HPDE6-E6E7 (cell line): Measurements from ENCODE around the gene RPGR.

Experiments used
- DNase-seq: peaks from one replicate; pipeline ENCODE4 v3.0.0; 2011; ENCODE audit warnings: missing footprints; ENCODE audit errors: extremely low spot score

RPGR gene

DNA sequence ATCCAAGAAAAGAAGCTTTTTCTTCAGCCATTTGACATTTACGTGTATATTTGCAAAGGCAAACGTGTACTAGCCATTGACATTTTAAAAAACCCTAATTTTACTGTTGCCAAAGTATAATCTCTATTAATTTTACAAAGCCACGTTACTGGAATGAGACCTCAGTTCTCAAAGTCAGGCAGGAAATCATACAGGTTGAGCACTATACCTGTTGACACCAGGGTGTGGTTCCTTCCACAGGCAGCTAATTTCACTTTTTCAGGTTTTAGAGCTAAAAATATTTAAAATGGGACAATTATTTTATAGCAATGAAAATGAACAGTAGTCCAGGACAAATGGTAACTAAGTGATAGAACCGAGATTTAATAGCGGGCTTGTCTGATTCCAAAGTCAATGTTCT, 6.5 kb downstream of the RPGR start:
- DNase-seq = no peak

DNA sequence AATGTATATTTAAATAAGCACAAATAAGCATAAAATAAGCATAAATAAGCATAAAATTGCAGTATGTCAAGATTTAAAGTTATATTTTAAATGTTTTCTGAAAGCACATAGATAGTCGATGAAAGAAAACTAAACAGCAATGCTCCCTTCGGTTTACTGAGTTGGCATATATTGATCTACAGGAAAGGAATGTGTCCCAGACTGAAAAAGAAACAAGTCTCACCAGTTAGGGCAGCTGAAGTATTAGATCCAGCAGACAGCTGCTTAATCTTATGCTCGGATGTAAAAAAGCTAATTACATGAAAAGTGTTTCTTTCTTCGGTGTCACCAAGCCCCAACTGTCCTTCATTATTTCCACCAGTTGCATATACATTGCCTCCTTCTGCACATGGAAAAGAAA, 8.7 kb downstream of the RPGR start:
- no peak for DNase-seq

DNA sequence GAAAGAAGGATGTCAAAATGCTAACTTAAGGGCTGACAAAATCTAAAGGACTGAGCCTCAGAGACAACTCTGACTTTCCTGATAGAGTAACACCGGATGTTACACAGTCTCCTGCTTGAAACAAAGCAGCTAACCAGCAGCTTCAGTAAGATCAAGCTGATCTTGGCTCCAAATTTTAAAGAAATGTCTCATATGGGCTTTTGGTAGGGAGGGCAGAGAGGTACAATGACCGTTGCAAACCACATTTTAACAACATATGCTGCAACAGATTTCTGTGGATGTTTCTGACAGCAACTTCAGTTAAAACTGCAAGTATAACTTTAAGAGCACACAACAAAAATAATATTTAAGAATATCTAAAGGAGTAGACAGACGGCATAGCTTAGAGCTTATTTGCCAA, 9.1 kb downstream of the RPGR start:
- DNase-seq = no peak

DNA sequence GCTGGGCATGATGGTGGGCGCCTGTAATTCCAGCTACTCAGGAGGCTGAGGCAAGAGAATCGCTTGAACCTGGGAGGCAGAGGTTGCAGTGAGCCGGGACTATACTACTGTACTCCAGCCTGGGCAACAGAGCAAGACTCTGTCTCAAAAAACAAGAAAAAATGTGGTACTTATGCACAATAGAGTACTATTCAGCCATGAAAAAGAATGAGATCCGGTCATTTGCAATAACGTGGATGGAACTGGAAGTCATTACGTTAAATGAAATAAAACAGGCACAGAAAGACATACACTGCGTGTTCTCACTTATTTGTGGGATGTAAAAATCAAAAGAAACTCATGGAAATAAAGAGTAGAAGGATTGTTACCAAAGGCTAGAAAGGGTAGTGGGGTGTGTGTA, 12.1 kb downstream of the RPGR start:
- DNase-seq = no peak

DNA sequence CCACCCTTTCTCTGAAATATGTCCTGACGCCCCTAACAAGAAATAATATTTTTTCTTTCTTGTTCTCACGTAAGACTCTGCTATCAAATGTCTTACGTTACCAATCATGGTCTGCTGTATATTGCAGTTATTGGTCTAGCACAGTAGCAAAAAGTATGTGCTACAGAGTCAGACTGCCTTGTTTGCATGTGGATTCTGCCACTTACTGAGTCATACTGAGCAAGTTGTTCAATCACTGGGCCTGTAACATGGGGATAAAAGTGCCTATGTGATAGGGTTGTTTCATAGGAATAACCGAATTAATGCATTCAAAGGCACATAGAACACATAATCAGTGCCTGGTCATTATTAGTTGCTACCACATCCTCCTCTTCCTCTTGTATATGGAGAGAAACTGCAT, 14.1 kb downstream of the RPGR start:
- no peak for DNase-seq

DNA sequence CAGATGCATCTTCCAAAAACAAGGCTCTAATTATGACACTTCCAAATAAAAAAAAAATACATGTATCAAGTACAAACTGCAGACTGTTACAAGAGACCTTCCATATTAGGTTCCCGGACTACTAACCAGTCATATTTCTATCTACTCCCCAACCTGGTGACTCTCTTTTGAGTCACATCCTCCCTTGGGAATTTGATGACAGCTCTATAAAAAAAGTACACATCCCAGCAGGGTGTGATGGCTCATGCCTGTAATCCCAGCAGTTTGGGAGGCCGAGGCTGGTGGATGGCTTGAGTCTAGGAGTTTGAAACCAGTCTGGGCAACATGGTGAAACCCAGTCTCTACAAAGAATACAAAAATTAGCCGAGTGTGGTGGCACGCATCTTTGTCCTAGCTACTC, 14.9 kb downstream of the RPGR start:
- peak; percentile 9 for DNase-seq

DNA sequence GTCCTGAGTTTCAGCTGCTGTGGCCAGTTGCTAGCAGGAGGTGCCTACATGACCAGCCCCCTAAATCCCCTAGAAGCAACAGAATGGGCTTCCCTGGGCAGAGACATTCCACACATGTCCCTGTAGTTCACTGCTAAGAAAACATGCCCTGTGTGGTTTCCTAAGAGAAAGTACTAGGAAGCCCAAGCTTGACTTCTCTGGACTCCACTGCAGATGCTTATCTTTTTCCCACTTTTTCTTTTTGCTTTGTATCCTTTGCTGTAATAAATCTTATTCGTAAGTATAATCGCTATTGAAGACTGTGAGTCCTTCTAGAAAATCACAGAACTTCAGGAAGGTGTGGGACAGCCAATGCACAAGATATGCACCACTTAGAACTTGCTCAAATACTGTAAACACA, 15.6 kb downstream of the RPGR start:
- DNase-seq = no peak

DNA sequence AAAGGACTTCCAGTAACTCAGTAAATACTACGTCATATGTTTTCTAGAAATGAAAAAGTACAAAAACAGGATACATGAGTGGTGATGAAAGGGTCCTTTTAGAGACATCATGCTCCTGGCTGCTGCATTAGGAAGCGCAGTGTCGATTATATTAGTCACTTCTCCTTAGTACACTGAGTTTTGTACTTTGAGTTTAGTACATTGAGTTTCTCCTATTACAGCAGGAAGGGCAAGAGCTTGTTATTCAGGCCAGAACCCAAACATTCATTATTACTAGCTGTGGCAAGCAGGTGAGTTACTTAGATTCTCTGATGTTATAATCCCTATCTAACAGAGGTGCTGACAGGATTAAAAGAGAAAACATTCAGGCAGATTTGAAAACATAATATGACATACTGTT, 21.3 kb downstream of the RPGR start:
- DNase-seq = no peak

DNA sequence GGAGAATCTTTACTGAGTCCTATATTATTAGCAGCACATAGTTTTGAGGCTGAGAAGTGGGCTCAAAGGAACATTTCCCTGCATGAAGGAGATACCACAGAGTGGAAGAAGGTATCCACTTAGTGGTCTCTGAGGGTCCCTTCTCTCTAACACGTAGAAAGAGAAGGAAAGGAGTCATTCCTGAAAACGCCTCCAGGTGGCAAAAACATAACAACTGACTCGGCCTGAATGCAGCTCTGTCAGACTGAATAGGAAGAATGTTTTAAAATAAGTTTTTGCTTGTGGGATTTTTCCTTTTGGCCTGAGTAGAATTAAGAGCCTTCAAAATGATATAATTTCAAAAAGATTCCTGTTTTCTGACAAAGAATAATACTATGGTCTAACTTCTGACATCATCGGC, 23.3 kb downstream of the RPGR start:
- DNase-seq = no peak

DNA sequence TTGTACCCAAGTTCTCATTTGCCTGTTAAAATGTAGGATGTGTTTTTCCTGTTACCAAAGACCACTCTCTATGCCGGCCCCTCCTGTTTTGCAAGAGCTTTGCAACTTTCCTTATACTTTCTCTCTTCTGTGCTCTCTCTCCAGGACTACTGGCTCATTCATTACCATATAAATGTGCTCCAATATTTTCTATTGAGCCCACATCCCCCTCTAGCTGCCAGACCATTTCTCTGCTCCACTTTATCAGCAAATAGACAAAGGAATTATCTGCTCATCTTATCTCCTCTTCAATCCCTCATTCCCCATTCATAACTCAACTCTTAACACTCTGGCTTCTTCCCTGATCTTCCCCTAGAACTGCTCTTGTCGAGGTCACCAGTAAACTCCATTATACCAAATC, 33.6 kb downstream of the RPGR start:
- no peak for DNase-seq

DNA sequence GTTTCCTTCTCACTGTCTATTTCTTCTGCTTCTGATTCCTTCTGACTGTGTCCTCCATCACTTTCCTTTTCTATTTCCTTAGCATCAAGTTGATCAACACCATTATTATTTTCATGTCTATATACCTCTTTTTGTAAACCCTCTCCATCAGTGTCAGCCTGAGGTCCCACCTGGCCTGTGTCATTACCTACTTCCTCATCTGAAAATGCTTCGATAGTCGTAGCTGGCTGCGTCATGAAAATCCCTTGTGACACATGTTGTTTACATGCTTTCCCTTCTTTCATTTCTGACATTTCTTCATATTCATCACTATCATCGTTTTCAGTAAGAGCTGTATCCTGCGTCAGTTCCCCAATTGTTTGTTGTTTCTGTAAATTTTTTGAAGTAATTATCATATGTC, 39.6 kb downstream of the RPGR start:
- no peak for DNase-seq

DNA sequence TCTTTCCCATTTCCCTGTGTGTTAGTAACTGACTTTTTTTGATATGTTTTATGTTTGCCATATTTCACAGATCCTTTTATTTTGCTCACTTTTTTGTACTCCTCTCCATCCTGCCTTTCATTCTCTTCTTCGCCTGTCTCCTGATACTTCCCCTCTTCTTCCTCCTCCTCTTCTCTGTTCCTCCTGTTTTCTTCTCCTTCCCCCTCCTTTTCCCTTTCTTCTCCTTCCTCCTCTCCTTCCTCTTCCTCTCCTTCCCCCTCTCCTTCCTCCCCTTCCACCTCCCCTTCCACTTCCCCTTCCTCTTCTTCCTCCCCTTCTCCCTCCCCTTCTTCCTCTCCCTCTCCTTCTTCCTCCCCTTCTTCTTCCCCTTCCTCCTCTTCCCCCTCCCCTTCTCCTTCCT, 41.7 kb downstream of the RPGR start:
- no peak for DNase-seq

DNA sequence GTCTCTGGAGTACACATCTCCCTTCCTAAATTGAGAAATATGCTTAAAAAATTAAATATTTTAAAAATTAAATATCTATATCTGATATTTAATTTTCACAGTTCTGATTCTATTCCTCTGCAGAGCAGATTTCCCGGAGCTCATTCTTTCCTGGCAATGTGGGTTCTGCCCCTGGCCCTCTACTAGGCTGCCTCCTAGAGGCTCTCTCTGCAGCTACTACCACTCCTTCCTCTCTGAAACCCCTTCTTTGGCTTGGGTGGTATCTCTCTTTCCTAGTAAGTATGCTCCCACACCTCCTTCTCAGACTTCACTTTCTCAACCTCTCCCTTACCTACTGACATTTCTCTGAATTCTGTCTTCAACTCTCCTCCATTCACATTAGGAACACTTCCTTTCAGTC, 45.3 kb downstream of the RPGR start:
- DNase-seq = no peak

DNA sequence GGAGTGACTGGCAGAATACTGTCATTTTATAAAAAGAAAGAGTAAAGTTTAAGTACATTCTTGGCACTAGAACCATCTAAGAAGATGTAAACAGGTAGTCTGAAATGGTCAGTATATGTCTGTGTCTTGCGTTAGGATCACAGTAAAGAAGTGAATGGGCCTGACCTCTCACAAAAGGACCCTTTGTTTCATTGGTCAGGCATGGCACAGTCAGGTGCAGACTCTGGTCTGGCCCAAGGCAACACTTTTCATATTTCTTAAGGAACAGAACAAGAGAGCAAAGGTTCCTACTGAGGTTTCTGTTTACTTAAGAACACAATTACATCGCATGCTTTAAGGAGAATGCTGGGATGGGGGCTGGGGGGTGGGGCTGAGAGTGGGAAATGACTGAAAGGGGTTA, 48.1 kb downstream of the RPGR start:
- no peak for DNase-seq

DNA sequence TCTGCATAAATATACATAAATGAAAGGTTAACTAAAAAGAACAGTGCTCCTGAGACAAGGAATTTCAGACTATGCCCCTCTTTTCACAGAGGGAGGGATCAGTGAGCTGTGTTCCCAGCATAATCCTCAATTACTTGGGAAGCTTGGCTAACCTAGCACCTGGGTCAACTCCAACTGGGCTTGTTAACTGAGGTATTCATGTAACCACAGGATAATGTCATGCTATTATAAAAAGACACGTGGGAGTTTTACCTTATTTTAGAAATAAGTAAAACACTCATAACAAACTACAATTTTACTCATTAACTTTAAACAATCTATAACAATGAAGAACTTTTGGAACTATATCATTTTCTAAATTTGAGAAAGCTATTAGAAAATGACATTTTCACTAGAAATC, 48.6 kb downstream of the RPGR start:
- no peak for DNase-seq

DNA sequence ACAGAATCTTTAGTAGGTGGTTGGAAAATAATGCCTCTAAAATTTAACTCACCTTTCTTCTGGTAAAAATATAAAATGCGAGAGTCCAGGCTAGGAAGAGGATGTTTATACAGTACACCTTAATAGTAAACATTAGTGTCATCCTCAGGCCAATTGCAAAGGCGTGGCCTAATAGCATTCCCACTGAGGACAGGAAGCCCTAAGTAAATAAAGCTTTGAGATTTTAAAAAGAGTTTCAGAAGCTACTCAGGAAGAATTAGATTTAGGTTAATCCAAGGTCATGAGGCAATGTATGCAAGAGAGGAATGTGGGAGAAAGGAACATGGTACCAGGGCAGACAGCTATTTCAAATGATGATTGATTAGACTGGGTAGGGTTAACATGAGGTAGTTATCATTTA, 49.5 kb downstream of the RPGR start:
- DNase-seq = no peak

DNA sequence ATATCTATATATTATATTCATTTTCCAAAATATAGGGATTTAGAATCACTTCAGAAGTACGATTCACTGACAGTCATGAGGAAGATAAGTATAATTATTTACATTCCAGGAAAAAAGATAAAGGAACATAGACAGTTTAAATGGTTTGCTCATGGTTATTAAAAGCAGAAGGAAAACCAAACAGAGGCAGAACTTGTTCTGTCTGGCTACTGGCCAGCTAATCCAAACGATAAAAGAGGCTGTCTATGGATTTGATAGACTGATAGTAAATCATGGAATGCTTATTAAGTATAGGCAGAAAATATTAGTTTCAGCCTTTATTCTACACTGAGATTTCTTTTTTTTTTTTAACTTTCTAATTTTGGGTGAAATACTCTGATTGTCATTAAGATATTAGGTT, 50.2 kb downstream of the RPGR start:
- DNase-seq = no peak

DNA sequence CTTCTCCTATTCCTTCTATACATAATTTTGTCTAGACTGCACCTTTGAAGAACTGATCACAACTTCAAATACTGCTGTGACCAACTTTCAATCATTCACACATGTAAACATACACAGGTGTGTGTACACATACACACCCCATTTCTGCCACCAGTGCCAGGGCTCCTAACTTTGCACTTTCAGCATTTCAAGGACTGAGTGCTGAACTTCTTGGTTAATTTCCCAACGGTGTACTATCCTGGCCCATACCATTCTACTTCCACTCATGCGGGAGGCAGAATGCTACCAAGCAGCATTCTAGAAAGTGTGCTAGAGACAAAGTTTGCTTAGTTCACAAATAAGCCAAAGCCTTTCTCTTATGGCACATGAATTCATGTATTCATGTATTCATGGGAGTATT, 51.2 kb downstream of the RPGR start:
- no peak for DNase-seq

DNA sequence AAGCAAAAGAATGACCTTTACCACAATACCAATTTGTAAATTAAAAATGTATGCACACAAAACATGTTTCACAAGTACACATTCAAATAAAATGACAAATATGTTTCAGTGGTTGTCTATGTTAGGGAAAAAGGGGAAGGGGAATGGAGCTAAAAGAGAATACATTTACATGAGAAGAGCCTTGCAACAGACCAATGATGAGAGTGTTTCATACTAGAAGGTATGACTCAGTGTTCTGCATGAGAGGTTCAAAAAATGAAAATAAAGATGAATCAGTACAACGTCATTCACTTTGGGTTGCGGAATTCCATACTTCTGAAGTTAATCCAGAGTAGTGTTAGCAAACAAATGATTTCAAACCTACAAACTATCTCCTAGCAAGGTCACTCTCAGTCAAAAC, 51.7 kb downstream of the RPGR start:
- DNase-seq = peak; percentile 28

DNA sequence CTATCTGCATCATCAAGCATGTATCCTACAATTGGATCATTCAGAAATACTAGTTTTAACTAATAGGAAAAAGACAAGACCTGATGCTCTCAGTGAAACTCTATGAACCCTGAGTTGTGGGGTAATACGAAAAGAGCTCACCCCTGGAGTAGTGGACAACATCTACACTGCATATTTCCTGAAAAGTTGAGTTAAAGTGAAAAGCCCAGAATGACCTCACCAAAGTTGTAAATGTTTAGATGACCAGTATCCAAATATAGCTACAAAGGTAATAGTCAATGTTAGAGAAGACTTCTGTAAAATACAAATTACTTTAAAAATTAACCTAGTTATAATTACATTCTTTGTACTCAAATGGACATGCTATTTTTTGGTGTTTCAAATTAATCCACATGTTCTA, 53.9 kb downstream of the RPGR start:
- DNase-seq = no peak

DNA sequence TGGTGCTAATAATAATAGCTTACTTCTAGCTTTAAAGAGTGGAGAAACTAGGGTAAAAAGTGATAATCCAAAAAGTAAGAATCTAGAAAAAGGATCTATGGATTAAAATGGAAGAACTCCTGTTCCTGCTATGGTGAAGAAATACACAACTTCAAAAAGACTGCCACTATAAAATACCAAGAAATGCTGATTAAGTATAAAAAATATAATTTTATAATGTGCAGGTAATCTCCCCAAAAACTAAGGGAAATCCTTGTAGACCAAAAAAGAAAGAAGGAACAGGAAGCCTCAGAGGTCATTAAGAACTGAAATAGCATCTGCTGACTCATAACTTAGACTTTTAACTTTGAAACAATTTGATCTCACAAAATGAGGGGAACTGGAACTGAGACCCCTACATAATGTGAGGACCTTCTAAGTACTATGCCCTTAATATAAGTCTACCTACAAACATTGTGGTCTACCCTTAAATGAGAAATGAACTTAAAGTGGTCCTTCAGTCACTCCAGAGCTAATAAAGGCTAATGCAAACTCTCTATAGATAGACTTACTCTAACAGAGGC, 56.1 kb downstream of the RPGR start:
- DNase-seq = no peak

DNA sequence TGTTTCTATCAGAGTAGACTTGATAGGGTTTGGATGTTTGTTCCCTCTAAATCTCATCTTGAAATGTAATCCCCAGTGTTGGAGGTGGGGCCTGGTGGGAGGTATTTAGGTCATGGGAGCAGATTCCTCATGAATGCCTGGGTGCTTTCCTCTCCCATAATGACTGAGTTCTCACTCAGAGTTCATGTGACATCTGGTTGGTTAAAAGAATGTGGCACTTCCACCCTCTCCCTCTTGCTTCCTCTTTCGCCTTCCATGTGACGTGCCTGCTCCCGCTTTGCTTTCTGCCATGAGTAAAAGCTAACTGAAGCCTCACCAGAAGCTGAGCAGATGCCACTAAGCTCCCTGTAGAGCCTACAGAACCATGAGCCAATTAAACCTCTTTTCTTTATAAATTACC, 59.3 kb downstream of the RPGR start:
- DNase-seq = no peak

DNA sequence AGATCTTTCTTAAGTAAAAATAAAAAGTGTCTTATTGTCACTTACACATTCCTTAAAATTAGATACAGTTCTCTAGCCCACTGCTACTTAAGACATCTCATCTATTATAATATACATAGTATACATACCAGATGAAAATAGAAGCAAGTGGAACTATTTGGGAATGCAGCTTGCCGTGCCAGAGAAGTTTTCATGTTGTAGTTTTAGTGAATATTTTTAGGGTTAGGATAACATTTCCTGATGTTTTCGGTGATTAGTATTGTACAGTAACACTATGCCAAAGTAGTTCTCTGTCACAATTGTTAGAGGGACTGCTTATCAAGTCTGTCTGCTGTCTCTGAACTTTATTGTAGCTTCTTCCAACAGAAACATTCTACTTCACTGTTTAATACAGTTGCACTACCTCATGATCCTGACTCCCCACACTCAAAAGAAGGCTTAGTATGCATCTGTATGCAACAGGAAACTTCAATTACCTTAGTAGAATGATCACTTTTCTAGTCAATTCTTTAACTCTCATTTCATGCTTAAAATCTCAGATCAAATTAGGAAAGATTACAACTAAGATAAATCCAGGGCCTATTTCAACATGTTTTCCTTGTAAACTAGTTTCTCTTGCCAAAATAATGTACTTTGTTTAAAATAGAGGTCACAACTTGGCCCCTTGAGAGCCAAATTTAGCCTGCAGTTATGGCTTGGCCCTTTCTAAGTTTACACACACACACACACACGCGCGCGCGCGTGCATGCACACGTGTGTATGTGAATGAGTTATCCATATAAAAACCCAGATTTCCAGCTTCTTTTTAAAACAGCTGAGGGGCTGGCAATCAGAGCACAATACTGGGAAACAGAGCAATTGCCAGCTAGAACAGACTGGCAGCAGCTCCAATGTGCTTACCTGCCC, 64.3 kb downstream of the RPGR start:
- no peak for DNase-seq

DNA sequence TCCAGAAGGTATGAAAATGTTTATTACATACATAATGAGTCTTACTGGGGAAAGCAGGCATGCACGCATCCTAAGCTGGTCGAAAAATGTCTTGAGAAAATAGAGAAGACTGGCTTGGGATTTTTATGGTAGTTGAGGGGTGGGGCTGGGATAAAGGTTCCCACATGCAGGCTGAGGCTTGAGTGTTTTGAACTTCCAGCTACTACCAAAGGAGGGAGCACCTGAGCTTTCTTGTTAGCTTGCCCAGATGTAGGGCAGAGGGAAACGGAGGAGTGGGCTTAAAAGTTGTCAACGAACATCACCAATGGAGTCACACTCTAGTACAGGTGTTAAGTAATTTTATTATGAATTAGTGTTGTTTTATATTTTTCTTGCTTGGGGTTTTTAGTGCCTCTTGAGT, 67.1 kb downstream of the RPGR start:
- DNase-seq = peak; percentile 10
